Endothelial cell of umbilical vein (primary cell): Measurements from ENCODE around the gene MAP4K3. TPM values are rescaled to one million over a fixed set of nuclear protein-coding genes. Genes with fewer than 3 reads are reported as not detected.

Experiments used
- BruUV-seq: library from RNA; stranded (reverse); fragments of 400-500 nt; replicated peaks from 2 replicates; lab custom pipeline; 2021; lab: Mats Ljungman, UMichigan
- CTCF ChIA-PET: fragments of 300-600, 350-600 bp; sonication (Branson Sonifier 250); formaldehyde crosslinking; loops from one replicate; lab custom pipeline; 2021; ENCODE audit warnings: antibody characterized with exemption, inconsistent platforms; lab: Charles Lee
- POLR2A ChIA-PET: fragments of 300-600, 350-600 bp; sonication (Branson Sonifier 250); formaldehyde crosslinking; loops from one replicate; lab custom pipeline; 2021; ENCODE audit warnings: antibody characterized with exemption, inconsistent platforms; lab: Charles Lee
- DNase-seq: peaks from one replicate; pipeline ENCODE4 v3.0.0-alpha.2; 2011; ENCODE audit warnings: low read depth, low spot score
- FAIRE-seq: peaks from 2 replicates; lab custom pipeline; 2011; peaks lifted over from hg19 to GRCh38; lab: Jason Lieb, UNC
- H2AFZ ChIP-seq: 2 replicates; pipeline ENCODE4 v1.6.0; 2012; ENCODE audit warnings: low read depth, low read length, control low read depth, inconsistent platforms
- H3K27ac ChIP-seq: 2 replicates; pipeline ENCODE4 v1.5.1; 2011; ENCODE audit warnings: low read depth, mild to moderate bottlenecking, control low read depth, low read length, moderate library complexity; ENCODE audit not compliant: insufficient read depth
- H3K27me3 ChIP-seq, 2 experiments: 2 replicates each; pipeline versions ENCODE4 v1.6.0 to v1.6.1; 2011; ENCODE audit warnings: low read length in 2 of 2, mixed read lengths in 1 of 2; ENCODE audit not compliant: control insufficient read depth in 2 of 2, insufficient read depth in 2 of 2
- H3K36me3 ChIP-seq, 2 experiments: 2 replicates in 1 of 2; 3 replicates in 1 of 2; pipeline ENCODE4 v1.5.1; 2011; ENCODE audit warnings: low read length in 2 of 2, mild to moderate bottlenecking in 1 of 2, moderate library complexity in 1 of 2; ENCODE audit not compliant: control insufficient read depth in 2 of 2, insufficient read depth in 2 of 2; ENCODE audit errors: extremely low read depth in 1 of 2
- H3K4me1 ChIP-seq: 3 replicates; pipeline ENCODE4 v1.5.1; 2011; ENCODE audit warnings: mild to moderate bottlenecking, low read length; ENCODE audit not compliant: control insufficient read depth, insufficient read depth; ENCODE audit errors: extremely low read depth
- H3K4me2 ChIP-seq: 2 replicates; pipeline ENCODE4 v1.6.1; 2011; ENCODE audit warnings: low read length, control low read depth, mixed read lengths; ENCODE audit not compliant: insufficient read depth
- H3K4me3 ChIP-seq, 3 experiments: fragments of 200-600 bp in 1 of 3; sonication (generic), shearing (Covaris generic) in 1 of 3; replicated peaks in 1 of 3; 2 replicates each; pipeline ENCODE4 v1.5.1; 2011 to 2016; ENCODE audit warnings: control low read depth in 3 of 3, low read length in 3 of 3, mild to moderate bottlenecking in 2 of 3, inconsistent platforms in 1 of 3, low read depth in 1 of 3, moderate library complexity in 1 of 3; ENCODE audit not compliant: insufficient read depth in 1 of 3
- H3K79me2 ChIP-seq: 2 replicates; pipeline ENCODE4 v1.6.0; 2012; ENCODE audit warnings: low read length, inconsistent platforms; ENCODE audit not compliant: control insufficient read depth, insufficient read depth
- H3K9ac ChIP-seq: replicated peaks from 2 replicates; pipeline ENCODE3; 2011; ENCODE audit warnings: low read length, control low read depth; ENCODE audit not compliant: insufficient read depth; ENCODE audit errors: extremely low read depth
- H3K9me1 ChIP-seq: replicated peaks from 3 replicates; pipeline ENCODE4 v1.6.0; 2011; ENCODE audit warnings: mild to moderate bottlenecking, low read length; ENCODE audit not compliant: control insufficient read depth, insufficient read depth; ENCODE audit errors: extremely low read depth
- H3K9me3 ChIP-seq: replicated peaks from 2 replicates; pipeline ENCODE4 v1.5.1; 2012; ENCODE audit warnings: low read length, inconsistent platforms; ENCODE audit not compliant: control insufficient read depth, insufficient read depth
- H4K20me1 ChIP-seq: replicated peaks from 2 replicates; pipeline ENCODE3; 2011; ENCODE audit warnings: mild to moderate bottlenecking, low read length; ENCODE audit not compliant: control insufficient read depth, insufficient read depth; ENCODE audit errors: extremely low read depth
- FOS ChIP-seq: IDR thresholded peaks from 2 replicates; pipeline ENCODE4 v1.6.1; 2011; ENCODE audit warnings: mild to moderate bottlenecking, low read length, moderate library complexity, borderline replicate concordance; ENCODE audit not compliant: insufficient read depth
- GATA2 ChIP-seq: IDR thresholded peaks from 2 replicates; pipeline ENCODE4 v1.7.0; 2011; ENCODE audit warnings: low read depth, mild to moderate bottlenecking, moderate library complexity, mixed read lengths, low read length; ENCODE audit not compliant: insufficient read length, insufficient read depth
- JUN ChIP-seq: IDR thresholded peaks from 2 replicates; pipeline ENCODE4 v1.6.1; 2011; ENCODE audit warnings: borderline replicate concordance, low read depth; ENCODE audit not compliant: insufficient read length, insufficient read depth
- MYC ChIP-seq: IDR thresholded peaks from one replicate; pipeline ENCODE4 v1.6.1; 2011; ENCODE audit warnings: mild to moderate bottlenecking, low read depth, low read length
- POLR2A ChIP-seq: IDR thresholded peaks from 2 replicates; pipeline ENCODE4 v1.6.1; 2012; ENCODE audit warnings: low read depth, mild to moderate bottlenecking, control low read depth, low read length
- POLR2AphosphoS5 ChIP-seq: IDR thresholded peaks from 2 replicates; pipeline ENCODE4 v1.6.1; 2012; ENCODE audit warnings: low read depth, mild to moderate bottlenecking, control low read depth, low read length, moderate library complexity; ENCODE audit not compliant: insufficient read depth
- dilution Hi-C: fragments of 300-500 bp; cut with MboI; formaldehyde crosslinking; loops from one replicate; pipeline ENCODE4 v1.15.0; 2019; ENCODE audit warnings: low sequenced_read_pairs; ENCODE audit not compliant: extremely low pct_ligation_motif_present
- intact Hi-C: fragments of 100-400 bp; cut with micrococcal nuclease; formaldehyde crosslinking; loops from one replicate; pipeline ENCODE4 v1.10.0; 2022
- polyA plus RNA-seq, 4 experiments: library from polyadenylated mRNA; depleted of rRNA in 3 of 4; stranded (reverse) in 3 of 4; unstranded in 1 of 4; fragments of >200 nt; gene quantifications; 2 replicates each; pipeline versions ENCODE4 v1.2.1 to v1.2.3, GENCODE V29; 2011 to 2012; ENCODE audit warnings: missing spikeins in 1 of 4
- total RNA-seq: library from RNA; stranded (reverse); gene quantifications from 2 replicates; pipeline ENCODE4 v1.2.3, GENCODE V29; 2021
- TF ChIP-seq, protein P1 (sequence below), 2 donors: IDR thresholded peaks; 1 replicate in 1 of 2; 2 replicates in 1 of 2; pipeline ENCODE4 v1.5.1; 2011; ENCODE audit warnings: low read length in 2 of 2, mild to moderate bottlenecking in 2 of 2, moderate library complexity in 2 of 2, control low read depth in 1 of 2, inconsistent platforms in 1 of 2, low read depth in 1 of 2; ENCODE audit not compliant: insufficient read depth in 1 of 2; ENCODE audit errors: extremely low read depth in 1 of 2
- TF ChIP-seq, protein P2 (sequence below): IDR thresholded peaks from 2 replicates; pipeline ENCODE4 v1.6.1; 2011; ENCODE audit not compliant: insufficient read depth, insufficient read length

Gene MAP4K3
- total and polyA plus RNA-seq, 2 donors (not counting 3 experiments of a cell fraction or from before 2014, with no cell fraction given): 8.0 to 45.9 TPM

DNA sequence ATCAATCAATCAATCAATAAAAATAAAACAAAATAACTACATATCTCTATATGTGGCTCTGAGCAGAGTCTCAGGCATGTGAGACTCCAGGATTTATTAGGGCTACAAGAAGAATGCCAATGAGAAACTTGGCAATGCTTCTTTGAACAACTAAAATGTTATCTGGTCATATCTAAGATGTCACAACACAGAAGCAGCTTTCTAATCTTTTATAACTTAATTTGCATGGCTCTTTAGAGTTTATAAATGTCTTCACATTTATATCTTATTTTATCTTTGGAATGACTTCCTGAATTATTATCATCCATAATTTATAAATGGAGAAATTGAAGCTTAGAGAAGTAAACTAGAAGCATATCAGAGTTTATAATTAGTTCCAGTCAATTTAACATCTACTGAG lies 14.9 kb upstream of the MAP4K3 start:
- H3K9ac ChIP-seq: no peak overlapping the region
- FAIRE-seq (no peak), DNase-seq (no peak)
- H4K20me1 ChIP-seq: no peaks in the 10 kb centered on the region
- H2AFZ ChIP-seq: no peak overlapping the region
- TF ChIP-seq GATA2 (no peak), FOS (no peak), MYC (no peak), POLR2A (no peak), JUN (no peak), POLR2AphosphoS5 (no peak)
- TF ChIP-seq, protein P1, sequence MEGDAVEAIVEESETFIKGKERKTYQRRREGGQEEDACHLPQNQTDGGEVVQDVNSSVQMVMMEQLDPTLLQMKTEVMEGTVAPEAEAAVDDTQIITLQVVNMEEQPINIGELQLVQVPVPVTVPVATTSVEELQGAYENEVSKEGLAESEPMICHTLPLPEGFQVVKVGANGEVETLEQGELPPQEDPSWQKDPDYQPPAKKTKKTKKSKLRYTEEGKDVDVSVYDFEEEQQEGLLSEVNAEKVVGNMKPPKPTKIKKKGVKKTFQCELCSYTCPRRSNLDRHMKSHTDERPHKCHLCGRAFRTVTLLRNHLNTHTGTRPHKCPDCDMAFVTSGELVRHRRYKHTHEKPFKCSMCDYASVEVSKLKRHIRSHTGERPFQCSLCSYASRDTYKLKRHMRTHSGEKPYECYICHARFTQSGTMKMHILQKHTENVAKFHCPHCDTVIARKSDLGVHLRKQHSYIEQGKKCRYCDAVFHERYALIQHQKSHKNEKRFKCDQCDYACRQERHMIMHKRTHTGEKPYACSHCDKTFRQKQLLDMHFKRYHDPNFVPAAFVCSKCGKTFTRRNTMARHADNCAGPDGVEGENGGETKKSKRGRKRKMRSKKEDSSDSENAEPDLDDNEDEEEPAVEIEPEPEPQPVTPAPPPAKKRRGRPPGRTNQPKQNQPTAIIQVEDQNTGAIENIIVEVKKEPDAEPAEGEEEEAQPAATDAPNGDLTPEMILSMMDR (IDR thresholded peaks at IDR 0.05; ENCODE audit: extremely low read depth in 1 of 2, insufficient read depth in 1 of 2, low read depth in 1 of 2, low read length in 2 of 2): no peak
- TF ChIP-seq, protein P2, sequence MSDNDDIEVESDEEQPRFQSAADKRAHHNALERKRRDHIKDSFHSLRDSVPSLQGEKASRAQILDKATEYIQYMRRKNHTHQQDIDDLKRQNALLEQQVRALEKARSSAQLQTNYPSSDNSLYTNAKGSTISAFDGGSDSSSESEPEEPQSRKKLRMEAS: no peak
- no peaks in the 10 kb centered on the region for H3K27me3 ChIP-seq
- H3K9me1 ChIP-seq: no peaks in the 10 kb centered on the region
- no TSS peak for BruUV-seq
- POLR2A ChIA-PET: no interaction called here
- no peaks in the 10 kb centered on the region for H3K79me2 ChIP-seq
- dilution Hi-C loops: no loop called here
- no peak overlapping the region for H3K4me3 ChIP-seq
- H3K36me3 ChIP-seq: no peaks in the 10 kb centered on the region
- no peaks in the 10 kb centered on the region for H3K9me3 ChIP-seq
- H3K4me1 ChIP-seq: no peaks in the 10 kb centered on the region
- no peak overlapping the region for H3K4me2 ChIP-seq
- CTCF ChIA-PET: interaction anchor here (1.1 kb wide), 1 partner anchor 64 kb away, joined by 3 read pairs; no protein-coding TSS in a partner anchor
- H3K27ac ChIP-seq: no peak overlapping the region
- intact Hi-C loops: no loop called here
